ENCODE data around the gene FIBP. TPM values are rescaled to one million over a fixed set of nuclear protein-coding genes. Genes with fewer than 3 reads are reported as not detected.

The FIBP gene
- total RNA-seq, 1 donor from 2014 or later, result 76.5 TPM

- TF ChIP-seq CTCF (IDR thresholded peaks at IDR 0.05), result no peak
- peak overlapping the region; percentile 99 for H3K4me3 Mint-ChIP-seq
- ATAC-seq (ENCODE audit: low read depth) (no peak), DNase-seq (no peak)
- no peaks in the 10 kb centered on the region for H3K9me3 Mint-ChIP-seq
- intact Hi-C loops (cut with micrococcal nuclease), result no loop called here
- ChIA-PET POLR2A (interaction anchor here (0.5 to 7.1 kb wide), 13 partner anchors 9 to 362 kb away, joined by 3 to 340 read pairs (median 26); partner anchors contain the start of genes BANF1, CCDC85B, EFEMP2 and EIF1AD), CTCF (interaction anchor here (1.2 to 4.3 kb wide), 3 partner anchors 24 to 750 kb away, joined by 3 to 63 read pairs (median 51); partner anchors contain the start of genes CCDC85B, FIBP and TM7SF2)
- H3K36me3 Mint-ChIP-seq (ENCODE audit: low read depth), result peaks cover 55% of the 10 kb centered on the region
- peak overlapping the region; percentile 98 for H3K27ac Mint-ChIP-seq
- no peaks in the 10 kb centered on the region for H3K27me3 Mint-ChIP-seq
- H3K4me1 Mint-ChIP-seq, result peaks cover 38% of the 10 kb centered on the region
These were observed 27.1 kb downstream of the FIBP start for GRCh38 chr11:65861165-65861505.

- DNase-seq (peak; percentile 96), ATAC-seq (ENCODE audit: low read depth) (peak; percentile 26)
- H3K4me3 Mint-ChIP-seq, result peak within 1 kb of the TSS; percentile 99
- H3K27me3 Mint-ChIP-seq, result no peaks in the 10 kb centered on the region
- POLR2A ChIA-PET, result interaction anchor here (0.5 to 7.1 kb wide), 50 partner anchors 9 to 1543 kb away, joined by 3 to 340 read pairs (median 6); partner anchors contain the start of genes AP5B1, BANF1, C11orf68 and CCDC85B
- peak within 1 kb of the TSS; percentile 98 for H3K27ac Mint-ChIP-seq
- CTCF ChIA-PET, result interaction anchor here (0.6 to 4.3 kb wide), 21 partner anchors 9 to 749 kb away, joined by 3 to 63 read pairs (median 4); partner anchors contain the start of genes CCDC85B, FIBP, KAT5 and PCNX3
- TF ChIP-seq CTCF (IDR thresholded peaks at IDR 0.05), result peak; percentile 82
- peaks cover 56% of the 10 kb centered on the region for H3K36me3 Mint-ChIP-seq (ENCODE audit: low read depth)
- H3K4me1 Mint-ChIP-seq, result peaks cover 44% of the 10 kb centered on the region
- intact Hi-C loops (cut with micrococcal nuclease), result loop anchor here (1.0 kb wide), 3 partner anchors 8 to 28 kb away; partner anchors contain the start of gene FIBP
- no peaks in the 10 kb centered on the region for H3K9me3 Mint-ChIP-seq
These were observed 27.8 kb downstream of the FIBP start, which contains the start of gene MUS81 for GRCh38 chr11:65860278-65861164. MUS81 (plus strand) TSS chr11:65860433; CDS start chr11:65860754, 321 bp downstream.

GRCh38 chr11:65859812-65860277, 28.4 kb downstream of the FIBP start:
- ChIA-PET CTCF (interaction anchor here (0.6 to 4.3 kb wide), 21 partner anchors 8 to 335 kb away, joined by 3 to 63 read pairs (median 4); partner anchors contain the start of genes CCDC85B, FIBP, KAT5 and PCNX3), POLR2A (interaction anchor here (0.5 to 7.1 kb wide), 59 partner anchors 10 to 1669 kb away, joined by 3 to 340 read pairs (median 4); partner anchors contain the start of genes AP5B1, BANF1, C11orf68 and CCDC85B)
- H3K27ac Mint-ChIP-seq, result peak overlapping the region; percentile 98
- peaks cover 49% of the 10 kb centered on the region for H3K4me1 Mint-ChIP-seq
- ATAC-seq (ENCODE audit: low read depth) (no peak), DNase-seq (no peak)
- no peak for TF ChIP-seq CTCF (IDR thresholded peaks at IDR 0.05)
- peaks cover 53% of the 10 kb centered on the region for H3K36me3 Mint-ChIP-seq (ENCODE audit: low read depth)
- no peaks in the 10 kb centered on the region for H3K27me3 Mint-ChIP-seq
- intact Hi-C loops (cut with micrococcal nuclease), result loop anchor here (1.0 to 5.0 kb wide), 10 partner anchors 8 to 288 kb away; partner anchors contain the start of genes AP5B1, BANF1, EFEMP2 and EIF1AD
- no peaks in the 10 kb centered on the region for H3K9me3 Mint-ChIP-seq
- H3K4me3 Mint-ChIP-seq, result peak overlapping the region; percentile 99

DNA sequence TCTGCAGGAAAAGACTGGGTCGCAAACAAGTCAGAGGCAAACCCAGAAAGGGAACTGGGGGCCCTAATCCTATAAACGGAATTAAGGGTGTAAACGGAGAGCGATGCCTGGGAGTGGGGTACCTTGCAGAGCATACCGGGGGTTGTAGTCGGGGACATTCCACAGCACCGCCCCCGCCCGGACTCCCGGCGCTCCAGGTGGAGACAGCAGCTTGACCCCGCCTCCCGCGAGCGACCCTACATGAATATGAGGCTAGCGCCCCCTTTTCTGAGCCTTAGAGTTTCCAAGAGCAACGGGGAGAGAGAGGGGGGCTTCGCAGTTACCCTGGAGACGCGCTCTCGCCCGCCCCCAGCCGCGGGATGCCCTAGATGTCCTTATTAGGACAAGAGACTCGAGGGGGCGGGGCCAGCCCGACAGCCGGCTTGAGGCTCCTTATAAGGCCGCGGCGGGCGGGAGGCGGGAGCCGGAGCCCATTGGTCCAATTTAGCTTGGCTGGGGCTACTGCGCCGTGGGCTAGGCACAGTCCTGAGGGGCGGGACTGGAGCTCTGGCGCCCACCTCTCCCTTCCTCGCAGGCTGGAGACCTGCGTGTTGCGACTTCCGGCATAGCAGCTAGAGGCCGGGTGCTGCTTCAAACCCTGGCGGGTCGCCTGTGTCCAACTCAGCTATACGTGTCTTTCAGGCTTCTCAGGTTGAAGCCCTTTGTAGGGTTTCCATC, 29.0 kb downstream of the FIBP start:
- peaks cover 54% of the 10 kb centered on the region for H3K4me1 Mint-ChIP-seq
- no peaks in the 10 kb centered on the region for H3K9me3 Mint-ChIP-seq
- no peaks in the 10 kb centered on the region for H3K27me3 Mint-ChIP-seq
- DNase-seq (peak; percentile 90), ATAC-seq (ENCODE audit: low read depth) (peak; percentile 64)
- intact Hi-C loops (cut with micrococcal nuclease), result loop anchor here (1.0 to 5.0 kb wide), 7 partner anchors 14 to 287 kb away; partner anchors contain the start of genes AP5B1, BANF1, EFEMP2 and EIF1AD
- H3K4me3 Mint-ChIP-seq, result peak overlapping the region; percentile 99
- POLR2A ChIA-PET, result interaction anchor here (0.6 to 7.1 kb wide), 60 partner anchors 9 to 1669 kb away, joined by 3 to 340 read pairs (median 4); partner anchors contain the start of genes AP5B1, BANF1, BRMS1 and C11orf68
- H3K27ac Mint-ChIP-seq, result peak overlapping the region; percentile 98
- CTCF ChIA-PET, result interaction anchor here (0.5 to 4.3 kb wide), 20 partner anchors 8 to 334 kb away, joined by 3 to 63 read pairs (median 4); partner anchors contain the start of genes CCDC85B, FIBP, KAT5 and SCYL1
- peaks cover 55% of the 10 kb centered on the region for H3K36me3 Mint-ChIP-seq (ENCODE audit: low read depth)
- no peak for TF ChIP-seq CTCF (IDR thresholded peaks at IDR 0.05)
